Measurements from ENCODE around the gene SLC12A8.

Gene SLC12A8

GRCh38 chr3:125143982-125144652 lies 68.4 kb downstream of the SLC12A8 start:
- no peak for DNase-seq (ENCODE audit: low read depth, low spot score)
- H3K4me3 ChIP-seq (ENCODE audit: low read length): no peak overlapping the region

GRCh38 chr3:125143538-125143937 lies 69.0 kb downstream of the SLC12A8 start:
- H3K4me3 ChIP-seq (ENCODE audit: low read length): no peak overlapping the region
- DNase-seq (ENCODE audit: low read depth, low spot score): no peak

GRCh38 chr3:125142940-125143339 lies 69.6 kb downstream of the SLC12A8 start:
- H3K4me3 ChIP-seq (ENCODE audit: low read length): no peak overlapping the region
- no peak for DNase-seq (ENCODE audit: low read depth, low spot score)

GRCh38 chr3:125142420-125142778 lies 70.1 kb downstream of the SLC12A8 start:
- DNase-seq (ENCODE audit: low read depth, low spot score): no peak
- no peak overlapping the region; the same call in 1 of the 2 replicates for H3K4me3 ChIP-seq (ENCODE audit: low read length)

- DNase-seq (ENCODE audit: low read depth, low spot score): peak; percentile 57
- H3K4me3 ChIP-seq (ENCODE audit: low read length): peak overlapping the region; percentile 36
Measured at GRCh38 chr3:125141596-125142419, 70.7 kb downstream of the SLC12A8 start.

DNA sequence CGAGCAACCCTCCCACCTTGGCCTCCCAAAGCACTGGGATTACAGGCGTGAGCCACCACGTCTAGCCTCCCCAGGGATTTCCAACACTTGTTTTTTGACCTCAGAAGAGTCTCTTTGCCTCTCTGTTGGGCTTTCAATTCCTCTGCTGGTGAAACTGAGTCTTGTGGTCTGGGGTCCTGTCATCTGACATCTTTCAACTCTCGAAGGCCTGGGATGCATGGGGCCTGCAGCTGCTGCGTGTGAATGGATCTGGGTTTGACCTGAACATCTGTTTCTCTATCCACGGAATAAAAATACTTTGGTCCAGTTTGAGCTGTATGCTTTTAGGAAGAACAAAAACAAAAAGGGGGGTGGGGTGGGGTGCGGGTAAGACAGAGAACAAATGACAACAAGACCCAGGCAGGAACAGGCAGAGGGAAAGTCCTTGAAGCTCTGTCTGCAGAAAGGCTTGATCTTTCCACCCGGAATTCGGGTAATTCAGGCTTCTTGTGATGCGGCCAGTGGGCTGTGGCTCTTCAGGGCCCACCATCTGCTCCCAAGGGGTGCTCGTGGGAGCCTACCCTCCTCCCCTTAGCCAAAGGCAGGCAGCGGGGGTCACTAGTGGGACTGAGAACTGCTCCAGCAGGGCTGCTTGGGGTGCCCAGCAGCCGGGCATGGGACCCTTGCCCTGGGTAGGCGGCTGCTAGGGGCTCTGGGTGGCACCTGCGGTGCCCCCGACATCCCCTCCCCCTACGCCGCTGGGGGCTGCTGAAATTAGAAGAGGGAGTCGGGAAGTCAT lies 71.5 kb downstream of the SLC12A8 start:
- DNase-seq (ENCODE audit: low read depth, low spot score): peak; percentile 19
- H3K4me3 ChIP-seq (ENCODE audit: low read length): 0 out of 2 replicates have a peak overlapping the region, but pooled peaks have one; percentile 36

DNA sequence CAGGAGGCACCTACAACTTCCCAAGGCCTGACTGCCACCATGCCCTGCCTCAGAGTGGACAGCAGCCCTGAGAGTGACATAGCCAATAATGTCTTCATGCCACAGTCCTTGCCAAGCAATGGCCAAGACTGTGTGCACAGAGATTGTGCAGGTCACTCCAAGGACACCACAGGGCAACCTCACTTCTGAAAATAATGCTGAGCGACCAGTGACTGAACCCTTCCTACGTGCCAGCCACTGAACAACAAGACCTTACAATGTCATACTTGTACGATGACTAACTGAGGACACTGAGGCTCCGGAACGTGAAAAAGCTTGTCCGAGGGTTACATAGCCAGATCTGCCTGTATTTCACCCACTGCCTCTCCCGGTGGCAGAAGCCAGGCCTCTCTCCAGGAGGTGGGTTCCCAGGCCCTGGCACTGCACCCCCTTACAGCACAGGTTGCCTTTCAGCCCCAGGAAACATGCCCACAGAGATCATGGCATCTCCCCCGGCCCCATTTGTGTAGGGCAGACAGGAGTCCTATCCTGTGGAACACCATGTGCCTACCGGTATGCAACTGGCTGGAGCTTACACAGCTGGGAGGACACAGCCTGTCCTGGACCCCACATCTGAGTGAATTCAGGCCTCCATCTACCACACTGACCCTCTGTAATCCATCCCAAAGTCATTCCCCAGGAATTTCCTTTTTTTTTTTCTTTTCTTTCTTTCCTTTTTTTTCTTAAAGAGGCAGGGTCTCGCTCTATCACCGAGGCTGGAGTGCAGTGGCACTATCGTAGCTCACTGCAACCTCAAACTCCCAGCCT lies 72.3 kb downstream of the SLC12A8 start:
- H3K4me3 ChIP-seq (ENCODE audit: low read length): no peak overlapping the region
- DNase-seq (ENCODE audit: low read depth, low spot score): no peak

DNA sequence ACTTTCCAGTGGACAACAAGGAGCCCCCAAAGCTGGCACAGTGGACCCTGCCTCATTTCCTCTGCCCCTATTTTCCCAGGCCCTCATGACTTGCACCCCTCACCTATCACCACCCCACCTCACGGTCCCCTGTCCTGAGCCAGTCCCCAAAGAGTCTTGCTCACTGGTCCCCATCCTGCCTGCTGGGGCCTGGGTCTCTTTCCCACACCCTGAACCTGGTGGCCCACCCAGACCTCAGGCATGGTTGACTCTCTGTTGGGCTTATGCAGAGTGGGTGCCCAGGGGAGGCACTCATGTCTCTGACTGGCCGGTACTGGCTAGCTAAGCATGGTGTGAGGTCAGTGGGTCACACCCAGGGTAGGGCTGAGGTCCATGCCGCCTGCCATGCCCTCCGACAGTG lies 73.2 kb downstream of the SLC12A8 start:
- no peak overlapping the region for H3K4me3 ChIP-seq (ENCODE audit: low read length)
- no peak for DNase-seq (ENCODE audit: low read depth, low spot score)

- DNase-seq (ENCODE audit: low read depth, low spot score): no peak
- no peak overlapping the region for H3K4me3 ChIP-seq (ENCODE audit: low read length)
Measured at GRCh38 chr3:125137358-125138033, 75.1 kb downstream of the SLC12A8 start.

GRCh38 chr3:125136966-125137357 lies 75.6 kb downstream of the SLC12A8 start:
- H3K4me3 ChIP-seq (ENCODE audit: low read length): no peak overlapping the region
- DNase-seq (ENCODE audit: low read depth, low spot score): no peak

DNA sequence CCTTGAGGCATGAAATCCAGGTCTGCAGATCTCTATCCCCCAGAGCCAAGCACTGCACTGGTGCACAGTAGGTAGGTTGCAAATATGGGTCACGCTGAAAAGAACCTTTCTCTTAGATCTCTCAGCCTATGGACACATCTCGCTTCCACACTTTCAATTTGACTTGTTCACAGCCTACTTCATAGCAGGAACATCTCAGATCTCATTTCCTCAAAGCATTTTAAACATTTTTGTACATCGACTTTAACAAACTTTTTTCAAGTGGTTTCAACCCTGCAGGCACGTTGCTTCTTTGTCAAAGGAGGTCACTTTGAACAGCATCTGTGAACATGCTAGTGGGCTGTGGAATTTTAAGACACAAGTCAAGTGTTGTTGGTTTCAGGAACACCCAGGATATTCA lies 76.0 kb downstream of the SLC12A8 start:
- H3K4me3 ChIP-seq (ENCODE audit: low read length): no peak overlapping the region
- DNase-seq (ENCODE audit: low read depth, low spot score): no peak

DNA sequence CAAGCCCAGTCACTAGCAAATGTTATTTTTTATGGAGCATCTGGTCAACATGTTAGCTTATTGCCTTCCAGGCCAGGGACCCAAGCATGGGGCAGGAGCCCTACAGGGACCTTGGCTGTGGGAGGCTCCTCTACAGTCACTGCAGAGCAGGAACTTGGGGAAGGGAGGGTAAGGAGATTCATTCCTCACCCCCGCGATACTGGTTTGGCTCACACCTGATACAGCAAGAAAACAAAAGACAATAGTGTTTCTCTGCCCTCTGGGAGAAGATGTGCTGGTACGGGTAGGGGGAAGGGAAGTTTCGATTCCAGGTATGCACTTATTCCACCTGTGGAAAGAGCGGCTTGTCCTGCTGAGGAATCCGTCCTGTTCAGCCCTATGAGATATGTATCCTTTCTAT lies 77.6 kb downstream of the SLC12A8 start:
- no peak for DNase-seq (ENCODE audit: low read depth, low spot score)
- H3K4me3 ChIP-seq (ENCODE audit: low read length): no peak overlapping the region

DNA sequence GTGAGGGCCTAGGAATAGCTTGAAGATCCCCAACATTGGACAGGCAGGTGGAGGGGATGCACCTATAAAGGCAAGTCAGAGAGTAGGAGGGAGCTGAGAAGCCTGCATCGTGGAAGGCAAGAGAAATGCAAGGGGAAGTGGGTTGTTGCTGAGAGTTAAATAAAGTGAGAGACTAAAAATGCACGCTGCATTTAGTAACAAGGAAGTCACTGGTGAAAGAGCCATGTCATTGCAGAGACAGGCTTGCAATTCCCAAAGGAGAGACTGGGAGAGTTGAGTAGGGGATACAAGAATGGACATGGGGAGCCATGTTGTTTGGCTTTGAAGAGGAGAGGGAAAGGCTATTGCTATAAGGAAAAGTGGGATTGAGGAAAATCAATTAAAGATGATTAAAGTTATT lies 79.7 kb downstream of the SLC12A8 start:
- no peak overlapping the region for H3K4me3 ChIP-seq (ENCODE audit: low read length)
- no peak for DNase-seq (ENCODE audit: low read depth, low spot score)

GRCh38 chr3:125129512-125129997 lies 83.0 kb downstream of the SLC12A8 start:
- H3K4me3 ChIP-seq (ENCODE audit: low read length): no peak overlapping the region

GRCh38 chr3:125128861-125129501 lies 83.6 kb downstream of the SLC12A8 start:
- DNase-seq (ENCODE audit: low read depth, low spot score): no peak
- H3K4me3 ChIP-seq (ENCODE audit: low read length): no peak overlapping the region

More at GRCh38 chr3:125129512-125129997, 83.0 kb downstream of the SLC12A8 start:
- no peak for DNase-seq (ENCODE audit: low read depth, low spot score)

DNA sequence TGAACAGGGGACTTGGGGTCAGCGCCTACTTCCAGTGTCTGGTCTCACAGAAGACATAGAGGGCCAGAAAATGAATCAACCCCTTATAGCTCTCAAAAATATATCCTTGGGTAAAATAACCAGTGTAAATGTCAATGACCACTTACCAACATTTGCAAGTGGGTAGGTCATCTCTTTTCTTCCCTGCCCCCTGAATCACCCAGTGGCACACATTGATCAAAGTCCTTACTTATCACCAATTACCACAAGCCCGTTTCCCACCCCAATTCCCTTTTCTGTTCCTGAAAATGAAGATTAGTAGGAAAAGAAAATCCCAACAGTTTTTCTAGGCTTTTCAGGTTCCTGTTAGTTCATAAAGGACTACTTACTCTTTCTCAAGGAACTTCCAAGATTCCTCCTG lies 86.2 kb downstream of the SLC12A8 start:
- DNase-seq (ENCODE audit: low read depth, low spot score): no peak

DNA sequence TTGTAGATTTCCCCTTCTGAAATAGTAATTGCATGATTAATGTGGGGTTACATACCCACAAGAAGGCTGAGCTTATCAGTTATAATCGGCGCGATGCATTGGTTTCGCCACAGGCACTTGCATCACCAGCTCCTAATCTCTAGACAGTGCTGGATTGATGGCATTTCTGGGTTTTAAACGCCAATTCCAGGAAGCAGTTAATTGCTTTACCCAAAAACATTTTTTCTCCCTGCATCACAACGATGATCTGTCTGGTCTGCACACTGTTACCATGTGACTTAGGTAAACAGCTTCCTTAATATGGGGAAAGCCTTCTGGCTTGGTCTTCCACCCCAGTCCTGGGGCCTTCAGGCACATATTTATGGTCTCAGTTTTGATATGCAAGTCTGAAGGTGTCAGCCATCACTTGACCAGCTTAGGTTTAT lies 86.7 kb downstream of the SLC12A8 start:
- DNase-seq (ENCODE audit: low read depth, low spot score): peak; percentile 68

More for the DNA sequence above, 86.2 kb downstream of the SLC12A8 start:
- H3K4me3 ChIP-seq (ENCODE audit: low read length): no peak overlapping the region

More for the DNA sequence above, 86.7 kb downstream of the SLC12A8 start:
- no peak overlapping the region for H3K4me3 ChIP-seq (ENCODE audit: low read length)
